ENCODE results near the gene LIMCH1. TPM values are rescaled to one million over a fixed set of nuclear protein-coding genes. Genes with fewer than 3 reads are reported as not detected.

Gene LIMCH1
- total and polyA plus RNA-seq, 2 of the 8 experiments (the other 6 are each of a cell fraction or from before 2014, with no cell fraction given), result 2.7 to 3.0 TPM

DNA sequence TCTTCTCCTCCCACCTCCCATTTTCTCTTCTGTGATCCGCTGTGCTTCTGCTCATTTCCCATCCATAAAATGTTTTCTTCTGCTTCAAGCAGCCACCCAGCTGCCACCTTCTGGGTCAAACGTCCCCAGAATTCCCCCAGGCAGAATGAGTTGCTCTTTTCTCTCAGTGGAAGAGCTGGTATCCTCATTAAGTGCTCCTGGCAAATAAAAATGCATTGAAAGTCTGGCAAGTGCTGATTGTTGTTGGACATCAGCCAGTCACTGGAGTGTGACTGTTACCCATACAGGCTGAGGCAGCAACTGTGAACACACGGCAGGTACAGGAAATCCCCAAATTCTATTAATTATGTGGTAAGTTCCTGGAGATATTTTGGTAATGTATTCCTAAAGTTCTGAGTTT is 52.6 kb downstream of the LIMCH1 start:
- no peak overlapping the region for H2AFZ ChIP-seq (ENCODE audit: low read length)
- TF ChIP-seq TCF12 (IDR thresholded peaks at IDR 0.05; ENCODE audit: low read depth, low read length) (no peak), NANOG (IDR thresholded peaks at IDR 0.05; ENCODE audit: insufficient read depth, low read depth, low read length, poor library complexity, severe bottlenecking) (no peak), SIN3A (conservative IDR thresholded peaks at IDR 0.05 in 1 of 2, IDR thresholded peaks at IDR 0.05 in 1 of 2; ENCODE audit: low read depth in 1 of 2, low read length in 2 of 2) (no peak), RXRA (IDR thresholded peaks at IDR 0.05; ENCODE audit: insufficient read depth, low read depth, low read length) (no peak), CBX8 (IDR thresholded peaks at IDR 0.05; ENCODE audit: borderline replicate concordance, low read depth, low read length) (no peak), SIRT6 (IDR thresholded peaks at IDR 0.05; ENCODE audit: low read length) (no peak), YY1 (IDR thresholded peaks at IDR 0.05; ENCODE audit: low read depth, low read length) (no peak), TEAD4 (IDR thresholded peaks at IDR 0.05; ENCODE audit: low read depth, low read length) (no peak), JUN (IDR thresholded peaks at IDR 0.05; ENCODE audit: low read depth, low read length) (no peak), CHD1 (IDR thresholded peaks at IDR 0.05; ENCODE audit: low read depth, low read length) (no peak), CTBP2 (IDR thresholded peaks at IDR 0.05; ENCODE audit: borderline replicate concordance, insufficient read depth, insufficient read length, low read length) (no peak), TAF7 (optimal IDR thresholded peaks at IDR 0.05; ENCODE audit: borderline replicate concordance, low read depth, low read length) (no peak), FOSL1 (IDR thresholded peaks at IDR 0.05; ENCODE audit: insufficient read depth, low read depth, low read length) (no peak), NRF1 (IDR thresholded peaks at IDR 0.05; ENCODE audit: low read depth, low read length) (no peak), TAF1 (IDR thresholded peaks at IDR 0.05; ENCODE audit: low read depth, low read length) (no peak), EGR1 (IDR thresholded peaks at IDR 0.05; ENCODE audit: borderline replicate concordance, low read depth, low read length) (no peak)
- H2BK12ac ChIP-seq (ENCODE audit: low read depth, low read length), result no peak overlapping the region
- H2BK20ac ChIP-seq (ENCODE audit: low read length), result no peak overlapping the region
- ChIA-PET POLR2A (ENCODE audit: partially characterized antibody) (no interaction called here), CTCF (ENCODE audit: partially characterized antibody) (interaction anchor here (2.3 kb wide), 1 partner anchor 311 kb away, joined by 8 read pairs; no protein-coding TSS in a partner anchor)
- H3K27ac ChIP-seq (ENCODE audit: low read depth, low read length), result no peak overlapping the region
- H3K27me3 ChIP-seq (replicated peaks in 1 of 4; ENCODE audit: control insufficient read depth in 3 of 4, extremely low read depth in 1 of 4, insufficient read depth in 3 of 4, low read length in 3 of 4), result no peaks in the 10 kb centered on the region
- no peaks in the 10 kb centered on the region for H3K36me3 ChIP-seq (ENCODE audit: control insufficient read depth in 2 of 4, insufficient read depth in 4 of 4, low read length in 3 of 4)
- no peaks in the 10 kb centered on the region for H3K9me3 ChIP-seq (ENCODE audit: insufficient read depth in 2 of 2, low read depth in 1 of 2, low read length in 1 of 2)
- no peaks in the 10 kb centered on the region for H3K23me2 ChIP-seq (ENCODE audit: low read depth, low read length)
- no peak overlapping the region for H3K23ac ChIP-seq (ENCODE audit: insufficient read length)
- no peak overlapping the region for H2AK5ac ChIP-seq (ENCODE audit: low read depth, low read length)
- WGBS, 2 experiments (ENCODE audit: extremely low coverage in 1 of 2, insufficient coverage in 1 of 2, insufficient read length in 1 of 2, insufficient replicate concordance in 2 of 2, low coverage in 1 of 2, low lambda C conversion rate in 2 of 2, missing lambda C conversion rate in 1 of 2), result 84% methylated on average over 3 of the region's 3 CpGs; no CpG with 5 or more reads in 1 of the 2 experiments
- H4K91ac ChIP-seq (replicated peaks; ENCODE audit: insufficient read length, low read length), result no peak overlapping the region
- no peaks in the 10 kb centered on the region for H4K20me1 ChIP-seq (replicated peaks in 1 of 2; ENCODE audit: control insufficient read depth in 1 of 2, insufficient read depth in 2 of 2, low read length in 2 of 2)
- H4K5ac ChIP-seq (ENCODE audit: insufficient read length, low read depth, low read length), result no peak overlapping the region
- no peaks in the 10 kb centered on the region for H3K79me2 ChIP-seq (ENCODE audit: control insufficient read depth in 1 of 2, insufficient read depth in 2 of 2, low read length in 2 of 2)
- H3K18ac ChIP-seq (ENCODE audit: extremely low read depth, low read length), result no peak overlapping the region
- DNase-seq (ENCODE audit: low read depth in 1 of 2, low spot score in 2 of 2) (no peak), FAIRE-seq (no peak)
- no peak overlapping the region for H2BK5ac ChIP-seq (ENCODE audit: low read depth, low read length)
- no peak overlapping the region for H3K4me2 ChIP-seq (ENCODE audit: insufficient read depth in 1 of 2, low read depth in 2 of 2, low read length in 2 of 2)
- no peak overlapping the region for H2BK120ac ChIP-seq (replicated peaks; ENCODE audit: low read depth, low read length)
- H3K4me3 ChIP-seq (ENCODE audit: extremely low read depth in 1 of 4, insufficient read depth in 2 of 4, low read depth in 3 of 4, low read length in 4 of 4), result no peak overlapping the region
- no peak overlapping the region for H3K14ac ChIP-seq (ENCODE audit: insufficient read length)
- H3K9ac ChIP-seq (replicated peaks in 1 of 4; ENCODE audit: extremely low read depth in 1 of 4, low read depth in 3 of 4, low read length in 3 of 4), result no peak overlapping the region
- H3K4me1 ChIP-seq (replicated peaks in 1 of 4; ENCODE audit: control insufficient read depth in 3 of 4, insufficient read depth in 4 of 4, low read length in 3 of 4), result no peaks in the 10 kb centered on the region
- H3K4ac ChIP-seq (replicated peaks; ENCODE audit: insufficient read length, low read depth, low read length), result no peak overlapping the region
- no peak overlapping the region for H4K8ac ChIP-seq (ENCODE audit: extremely low read depth, insufficient read depth, low read length)
- no peak overlapping the region for H2BK15ac ChIP-seq (ENCODE audit: low read length)
- H3K56ac ChIP-seq (replicated peaks; ENCODE audit: insufficient read length, low read depth, low read length), result no peak overlapping the region
- H3K79me1 ChIP-seq (ENCODE audit: low read depth, low read length), result no peaks in the 10 kb centered on the region
